Head of caudate nucleus (tissue), 42 donors: ENCODE results near the gene GVQW3.

ENCODE experiments used
- DNase-seq, 42 donors: peaks; one replicate each; pipeline versions ENCODE4 v3.0.0 to v3.0.0-alpha.2; 2020 to 2021; ENCODE audit warnings: mixed read lengths in 7 of 42
- intact Hi-C: fragments of 100-400 bp; cut with DNase I; formaldehyde crosslinking; loops from one replicate; pipeline ENCODE4 v1.15.0; 2022

Gene GVQW3

DNA sequence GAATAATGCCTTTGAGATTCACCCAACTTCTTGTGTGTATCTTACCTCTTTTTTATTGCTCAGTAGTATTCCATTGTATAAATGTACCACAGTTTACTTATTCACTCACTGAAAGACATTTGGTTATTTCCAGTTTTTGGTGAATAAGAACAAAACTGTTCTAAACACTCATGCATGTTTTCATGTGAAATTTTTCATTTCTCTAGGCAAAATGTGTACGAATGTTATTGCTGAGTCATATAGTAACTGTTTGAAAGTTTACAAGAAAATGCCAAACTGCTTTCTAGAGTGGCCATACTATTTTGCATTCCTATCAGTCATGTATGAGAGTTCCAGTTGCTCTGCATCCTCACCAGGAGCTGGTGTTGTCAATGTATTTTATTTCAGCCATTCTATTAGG is 54.9 kb downstream of the GVQW3 start:
- intact Hi-C loops: no loop called here

DNA sequence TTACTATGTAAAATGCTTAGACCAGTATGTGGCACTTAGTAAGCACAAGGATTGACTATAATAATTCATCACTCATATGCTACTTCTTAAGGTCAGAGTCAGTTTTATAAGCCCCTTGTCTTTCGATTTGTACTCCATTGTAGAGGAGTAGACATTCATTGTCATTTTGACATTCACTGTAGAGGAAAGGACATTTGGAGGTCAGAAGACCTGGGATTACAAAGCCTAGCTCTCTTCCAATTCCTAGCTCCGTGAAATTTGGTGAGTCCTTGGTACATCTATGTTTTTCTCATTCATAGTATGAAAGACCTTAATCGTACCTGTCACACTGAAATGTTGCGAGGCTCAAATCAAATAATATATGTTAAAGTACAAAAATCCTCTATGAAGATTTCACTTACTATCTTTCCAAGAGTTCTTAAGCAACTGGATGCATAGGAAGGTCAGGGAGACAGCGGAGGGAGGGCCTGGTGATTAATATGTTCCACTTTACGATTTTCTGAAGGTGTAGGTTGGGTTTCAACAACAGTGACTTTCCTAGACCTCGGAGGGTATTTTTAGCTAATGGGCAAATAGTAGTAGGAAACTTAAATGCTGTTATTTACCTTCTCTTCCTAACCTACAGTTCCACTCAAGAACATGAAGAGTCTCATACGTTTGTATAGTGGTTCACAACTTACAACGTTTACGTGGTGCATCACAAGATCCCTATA is 62.3 kb downstream of the GVQW3 start:
- DNase-seq: no peak
- intact Hi-C loops: loop anchor here (10.0 kb wide), 2 partner anchors 209 to 239 kb away; partner anchors contain the start of gene WNT11

More for the DNA sequence above, 54.9 kb downstream of the GVQW3 start:
- DNase-seq: no peak

DNA sequence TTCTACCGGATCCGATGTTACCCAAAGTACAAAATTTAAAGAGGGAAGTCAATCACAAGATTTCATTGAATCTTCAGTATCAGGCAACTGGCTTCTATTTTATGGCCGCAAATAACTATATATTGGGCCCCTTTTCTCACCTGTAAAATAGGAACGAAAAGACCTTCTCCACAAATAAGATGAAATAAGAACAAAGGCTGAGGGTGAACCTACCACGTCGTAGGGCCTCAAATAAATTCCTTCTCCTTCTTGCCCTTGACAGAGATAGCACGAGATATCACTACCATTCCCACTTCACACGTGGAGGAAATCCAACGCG is 62.9 kb downstream of the GVQW3 start:
- intact Hi-C loops: loop anchor here (2.0 to 10.0 kb wide), 3 partner anchors 63 to 239 kb away; partner anchors contain the start of genes GVQW3, THAP12 and WNT11
- no peak for DNase-seq

DNA sequence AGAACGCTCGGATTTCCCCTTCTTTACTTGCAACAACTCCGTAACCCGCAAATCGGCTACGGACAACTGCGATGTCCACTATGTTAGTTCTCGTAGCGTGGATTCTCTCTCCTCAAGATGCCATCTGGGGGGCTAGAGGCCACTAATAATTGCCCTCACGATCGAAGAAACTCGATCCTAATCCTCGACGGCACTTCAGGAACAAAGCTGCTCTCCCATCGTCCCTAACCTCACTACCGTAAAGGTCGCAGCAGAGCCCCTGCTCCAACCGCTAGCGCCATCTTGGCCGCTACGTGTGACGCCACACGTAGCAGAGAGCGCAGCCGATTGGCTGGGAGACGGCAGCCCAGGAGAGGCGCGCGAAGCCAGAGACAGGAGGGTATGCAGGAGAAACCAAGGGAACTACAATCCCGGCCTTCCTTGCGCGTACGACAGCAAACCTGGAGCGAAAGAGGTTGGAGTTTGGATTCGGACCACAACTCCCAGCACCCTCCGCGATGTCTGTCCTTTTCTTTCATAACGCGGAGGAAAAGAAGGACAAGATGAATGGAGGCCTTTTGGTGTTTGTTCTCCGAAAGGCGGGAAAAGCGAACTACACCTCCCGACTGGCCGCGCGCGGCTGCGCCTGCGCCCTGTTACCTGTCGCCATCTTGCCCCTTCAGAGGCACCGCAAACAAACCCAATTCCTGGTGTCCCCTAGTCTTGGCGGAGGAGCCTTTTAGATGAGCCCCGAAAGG is 63.4 kb downstream of the GVQW3 start, which contains the start of gene EMSY:
TSS of gene EMSY (plus strand) at position 635 of the 737 bp plus-strand sequence. CDS start 1,921 bp downstream, outside the sequence.
- peak; percentile 95 to 100 (median 99) for DNase-seq
- intact Hi-C loops: loop anchor here (2.0 to 10.0 kb wide), 3 partner anchors 64 to 240 kb away; partner anchors contain the start of genes GVQW3, THAP12 and WNT11

DNA sequence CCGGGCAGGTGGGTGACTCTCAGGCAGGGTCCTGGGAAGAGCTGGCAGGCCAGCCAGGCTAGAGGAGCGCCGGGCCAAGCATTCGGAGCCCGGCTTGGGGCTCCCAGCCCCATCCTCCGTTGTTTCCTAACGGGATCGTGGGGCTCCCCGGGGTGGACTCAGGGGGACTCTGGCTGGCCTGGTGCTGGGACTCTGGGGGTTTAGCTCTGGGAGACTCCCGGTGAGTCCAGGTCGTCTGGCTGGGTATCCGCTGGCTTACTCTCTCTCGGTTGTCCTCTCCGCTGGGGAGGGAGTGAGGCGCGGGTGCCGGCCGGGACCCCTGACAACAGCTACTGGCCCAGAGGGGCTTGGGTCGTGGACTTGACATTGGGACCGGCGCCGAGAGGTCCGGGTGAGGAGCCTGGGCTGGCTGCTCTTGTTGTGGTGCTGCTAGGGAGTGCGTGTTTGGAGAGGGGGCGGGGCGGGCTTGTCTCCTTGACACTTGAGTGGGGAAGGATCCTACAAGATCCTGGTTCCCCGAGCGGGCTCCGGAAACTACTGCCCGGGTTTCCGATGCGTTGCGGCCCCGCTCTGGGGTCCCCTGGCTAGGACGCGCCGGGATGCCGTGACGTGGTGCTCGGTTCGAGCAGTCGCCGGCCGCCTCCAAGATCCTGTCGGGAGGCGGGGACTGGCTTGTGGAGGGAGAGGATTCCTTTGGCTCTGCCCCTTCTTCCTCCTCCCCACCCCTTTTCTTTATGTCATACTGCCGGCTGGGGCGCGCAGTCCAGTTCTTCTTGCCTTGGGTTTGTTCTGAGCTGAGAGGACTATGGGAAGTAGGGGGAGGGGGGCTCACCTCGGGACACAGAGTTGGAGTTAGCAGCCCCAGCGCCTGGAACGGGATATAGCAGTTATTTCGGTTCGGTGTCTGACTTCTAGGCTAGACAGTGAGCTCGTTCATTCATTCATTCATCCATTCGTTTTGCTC is 64.3 kb downstream of the GVQW3 start:
- intact Hi-C loops: loop anchor here (2.0 to 10.0 kb wide), 3 partner anchors 65 to 241 kb away; partner anchors contain the start of genes GVQW3, THAP12 and WNT11
- DNase-seq: peak; percentile 26 to 87 (median 70)

DNA sequence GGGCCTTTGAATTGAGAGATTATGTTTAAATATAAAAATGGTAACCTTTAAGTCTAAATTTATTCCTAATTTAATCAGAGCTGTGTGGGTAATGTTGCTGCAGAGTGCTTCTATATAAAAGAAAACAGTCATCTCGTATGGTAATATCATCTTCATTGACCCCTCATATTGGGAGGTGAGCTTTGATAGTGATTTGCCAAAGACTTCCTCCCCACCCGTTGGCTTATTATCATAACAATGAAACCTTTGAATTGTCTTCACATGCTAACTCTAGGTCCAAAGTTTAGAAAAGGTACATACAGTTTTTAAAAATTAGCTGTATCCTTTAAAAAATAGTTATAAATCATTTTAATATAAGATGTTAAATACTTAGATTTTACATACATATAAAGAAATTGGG is 67.4 kb downstream of the GVQW3 start:
- intact Hi-C loops: loop anchor here (10.0 kb wide), 2 partner anchors 214 to 244 kb away; partner anchors contain the start of gene WNT11
- DNase-seq: no peak

DNA sequence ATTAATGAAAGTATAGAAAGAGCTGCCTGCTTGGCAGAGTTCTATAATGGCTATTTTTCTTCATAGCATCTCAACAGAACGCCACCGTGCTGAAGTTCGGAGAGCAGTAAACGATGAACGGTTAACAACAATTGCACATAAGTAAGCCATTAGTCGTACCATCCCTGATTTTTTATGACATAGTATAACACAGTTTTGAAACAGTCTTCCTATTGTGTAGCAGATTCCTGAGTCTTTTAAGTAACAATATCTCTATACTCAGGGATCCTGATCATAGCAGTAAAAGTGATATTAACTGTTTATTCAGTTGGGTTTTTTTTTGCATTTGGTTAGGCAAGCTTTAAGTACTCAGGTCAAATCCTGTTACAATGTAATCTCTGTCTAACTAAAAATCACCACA is 72.1 kb downstream of the GVQW3 start:
- no peak for DNase-seq
- intact Hi-C loops: no loop called here

DNA sequence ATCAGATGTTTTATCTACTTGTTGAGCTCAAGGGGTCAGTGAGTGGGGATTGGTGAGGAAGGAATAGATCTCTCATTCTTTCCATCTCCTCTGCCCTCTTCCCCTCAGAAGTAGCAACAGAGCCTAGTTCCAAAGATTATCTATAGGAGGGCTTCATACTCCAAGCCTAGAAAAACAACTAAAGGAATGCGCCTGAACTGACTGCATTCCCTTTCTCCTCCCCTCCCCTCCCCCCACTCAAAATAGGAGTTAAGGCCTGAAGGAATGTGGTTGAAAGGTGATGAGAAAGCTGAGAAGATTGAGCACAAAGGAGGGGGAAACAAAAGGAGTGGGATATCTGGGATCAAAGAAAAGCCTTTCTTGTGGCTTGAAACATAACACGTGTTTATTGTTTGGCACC is 74.2 kb downstream of the GVQW3 start:
- intact Hi-C loops: no loop called here
- DNase-seq: no peak

DNA sequence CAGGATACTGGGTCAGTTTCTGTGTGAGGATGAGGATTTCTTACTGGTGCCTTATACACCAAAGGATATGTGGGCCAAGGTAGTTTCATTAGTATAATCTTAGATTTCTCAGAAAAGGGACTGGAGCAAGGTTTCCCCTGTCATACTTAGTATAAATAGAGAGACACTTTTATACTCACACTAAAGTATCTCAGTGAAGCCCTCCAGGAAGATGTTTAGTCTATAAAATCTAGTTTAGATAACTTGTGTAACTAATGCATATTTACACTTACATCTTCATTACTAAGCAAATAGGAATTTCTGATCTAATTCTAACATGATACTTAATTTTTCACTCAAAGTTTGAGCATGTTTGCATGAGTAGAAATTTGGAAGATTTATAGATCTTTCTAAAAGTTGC is 74.8 kb downstream of the GVQW3 start:
- intact Hi-C loops: no loop called here
- no peak for DNase-seq

DNA sequence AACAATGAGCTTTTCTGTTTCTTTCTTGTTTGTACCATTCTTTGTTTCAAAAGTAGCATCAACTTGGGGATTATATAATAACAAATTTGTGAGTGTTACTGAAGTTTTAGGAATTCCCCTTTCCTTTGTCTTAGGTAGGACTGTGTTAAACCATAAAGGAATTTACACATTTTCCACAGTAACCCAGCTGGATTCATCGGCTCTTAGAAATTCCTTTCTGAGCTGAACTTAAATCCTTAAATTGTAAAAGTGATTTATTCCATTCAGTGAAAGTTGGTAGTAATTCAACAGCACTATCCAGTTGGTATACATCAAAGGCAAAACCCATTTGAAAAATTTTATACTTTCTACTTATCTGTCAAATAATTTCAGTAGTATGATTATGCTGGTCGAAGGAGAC is 75.4 kb downstream of the GVQW3 start:
- intact Hi-C loops: no loop called here
- DNase-seq: no peak
